HepG2 (cell line): ENCODE results near the gene OPA3. TPM values are rescaled to one million over a fixed set of nuclear protein-coding genes. Genes with fewer than 3 reads are reported as not detected.

Source experiments
- ARID5B ChIP-seq: IDR thresholded peaks from 2 replicates; pipeline ENCODE4 v1.4.0; 2020; ENCODE audit warnings: mild to moderate bottlenecking, missing genetic modification reagents
- BRF2 ChIP-seq: sonication (generic); formaldehyde crosslinking; IDR thresholded peaks from 2 replicates; pipeline ENCODE4 v1.8.1; 2022; ENCODE audit warnings: mild to moderate bottlenecking, missing genetic modification reagents
- CEBPZ ChIP-seq: IDR thresholded peaks from 2 replicates; pipeline ENCODE4 v1.6.1; 2012; ENCODE audit warnings: low read length, improper control_type of control experiment
- DNMT3B ChIP-seq: conservative IDR thresholded peaks from 2 replicates; pipeline ENCODE4 v1.6.1; 2016; ENCODE audit warnings: missing biosample characterization, control low read depth
- ELK4 ChIP-seq: sonication (generic); formaldehyde crosslinking; IDR thresholded peaks from 2 replicates; pipeline ENCODE4 v1.9.0; 2021; ENCODE audit warnings: missing genetic modification reagents, borderline replicate concordance
- FOXJ3 ChIP-seq: sonication (generic); formaldehyde crosslinking; IDR thresholded peaks from 2 replicates; pipeline ENCODE4 v1.4.0; 2020; ENCODE audit warnings: missing genetic modification reagents, mild to moderate bottlenecking, borderline replicate concordance
- NFYB ChIP-seq: sonication (generic); formaldehyde crosslinking; IDR thresholded peaks from 2 replicates; pipeline ENCODE4 v1.4.0; 2020; ENCODE audit warnings: missing genetic modification reagents
- POGZ ChIP-seq: sonication (generic); formaldehyde crosslinking; IDR thresholded peaks from 2 replicates; pipeline ENCODE4 v1.4.0; 2020; ENCODE audit warnings: mild to moderate bottlenecking, missing genetic modification reagents
- SRSF1 ChIP-seq: fragments of 200-400 bp; formaldehyde crosslinking; optimal IDR thresholded peaks from 2 replicates; pipeline ENCODE3; 2017; ENCODE audit warnings: mild to moderate bottlenecking, low read depth, low read length, moderate library complexity
- YY1 ChIP-seq: IDR thresholded peaks from 2 replicates; pipeline ENCODE4 v1.6.1; 2011; ENCODE audit warnings: low read length, low read depth, moderate library complexity, mild to moderate bottlenecking; ENCODE audit not compliant: insufficient read depth, insufficient replicate concordance
- ZBTB20 ChIP-seq: sonication (generic); formaldehyde crosslinking; IDR thresholded peaks from 2 replicates; pipeline ENCODE4 v1.8.1; 2023; ENCODE audit warnings: missing genetic modification reagents, low read depth, mild to moderate bottlenecking, borderline replicate concordance
- ZKSCAN1 ChIP-seq: fragments of 150-350 bp; IDR thresholded peaks from 2 replicates; pipeline ENCODE4 v1.6.1; 2014; ENCODE audit warnings: low read length
- ZNF292 ChIP-seq: sonication (generic); formaldehyde crosslinking; IDR thresholded peaks from 2 replicates; pipeline ENCODE4 v1.8.1; 2022; ENCODE audit warnings: mild to moderate bottlenecking, low read depth, missing genetic modification reagents, borderline replicate concordance
- ZNF468 ChIP-seq: sonication (generic); formaldehyde crosslinking; IDR thresholded peaks from 2 replicates; pipeline ENCODE4 v1.8.0; 2022; ENCODE audit warnings: mild to moderate bottlenecking, moderate library complexity, missing genetic modification reagents
- ZNF564 ChIP-seq: sonication (generic); formaldehyde crosslinking; IDR thresholded peaks from 2 replicates; pipeline ENCODE4 v1.8.1; 2023; ENCODE audit warnings: mild to moderate bottlenecking, missing genetic modification reagents
- ZSCAN9 ChIP-seq: IDR thresholded peaks from 2 replicates; pipeline ENCODE4 v1.6.1; 2016; ENCODE audit warnings: borderline replicate concordance
- polyA plus RNA-seq, 8 experiments: library from polyadenylated mRNA; depleted of rRNA in 3 of 8; stranded (reverse) in 7 of 8; unstranded in 1 of 8; fragments of >200 nt; fragmentation: Illumina TruSeq in 4 of 8; extraction: Trizol in 4 of 8; gene quantifications; 2 replicates each; pipeline versions ENCODE4 v1.2.1 to v1.2.3, GENCODE V29; 2011 to 2016; ENCODE audit warnings: low read depth in 4 of 8, missing spikeins in 1 of 8, mixed read lengths in 1 of 8; ENCODE audit not compliant: insufficient read depth in 1 of 8
- total RNA-seq, 5 experiments: library from RNA; depleted of rRNA; stranded (reverse); fragments of >200 nt; fragmentation: Illumina TruSeq; extraction: Trizol; gene quantifications; 2 replicates each; pipeline ENCODE4 v1.2.3, GENCODE V29; 2016; ENCODE audit warnings: low read depth in 1 of 5
- TF ChIP-seq, protein P1 (sequence below): sonication (generic); formaldehyde crosslinking; IDR thresholded peaks from 2 replicates; pipeline ENCODE4 v1.5.0; 2020; ENCODE audit warnings: mild to moderate bottlenecking, missing genetic modification reagents

Gene OPA3
- total and polyA plus RNA-seq, 2 of the 13 experiments (the other 11 are each of a cell fraction or from before 2014, with no cell fraction given) = 8.3 to 17.7 TPM

DNA sequence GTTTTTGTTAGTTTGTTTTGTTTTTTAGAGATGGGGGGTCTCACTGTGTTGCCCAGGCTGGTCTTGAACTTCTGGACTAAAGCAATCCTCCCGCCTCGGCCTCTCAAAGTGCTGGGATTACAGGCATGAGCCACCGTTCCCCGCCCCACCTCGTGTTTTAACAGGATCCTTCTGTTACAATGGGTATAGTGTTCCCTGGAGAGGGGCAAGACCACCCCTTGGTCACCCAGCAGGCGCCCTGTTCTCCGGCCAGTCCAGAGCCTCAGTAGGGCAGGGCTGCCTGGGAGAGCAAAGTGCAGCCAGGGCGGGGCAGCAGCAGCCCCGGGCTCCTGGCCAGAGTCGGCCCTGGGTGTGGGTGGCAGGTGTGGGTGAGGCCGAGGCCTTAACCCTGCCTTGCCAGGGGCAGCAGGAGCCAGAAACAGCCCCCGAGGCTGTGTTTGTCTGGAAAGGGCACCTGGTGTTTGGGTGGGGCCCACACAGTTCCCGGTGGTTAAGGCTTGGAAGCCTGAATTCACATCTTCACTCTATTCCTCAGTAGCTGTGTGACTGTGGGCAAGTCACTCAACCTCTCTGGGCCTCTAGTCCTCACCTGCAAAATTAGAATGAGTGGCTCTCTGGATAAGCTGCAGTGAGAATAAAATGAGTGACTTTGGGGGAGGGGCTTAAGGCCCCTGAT lies 70.1 kb downstream of the OPA3 start (continued):
- TF ChIP-seq ARID5B (CRISPR knock-in tag) (peak; percentile 61; the same call in 1 of the 2 replicates), ZBTB20 (CRISPR knock-in tag) (0 out of 2 replicates have a peak, but pooled peaks have one; percentile 54), POGZ (CRISPR knock-in tag) (peak; percentile 39; the same call in 1 of the 2 replicates), CEBPZ (no peak), ZSCAN9 (CRISPR knock-in tag) (no peak; the same call in 1 of the 2 replicates), DNMT3B (no peak), BRF2 (peak; percentile 25; the same call in 1 of the 2 replicates), ZNF564 (CRISPR knock-in tag) (0 out of 2 replicates have a peak, but pooled peaks have one; percentile 38), FOXJ3 (CRISPR knock-in tag) (peak; percentile 69; the same call in 1 of the 2 replicates), NFYB (CRISPR knock-in tag) (no peak), ZKSCAN1 (no peak), ZNF292 (peak; percentile 89), YY1 (peak; percentile 11), ZNF468 (CRISPR knock-in tag) (no peak), ELK4 (CRISPR knock-in tag) (no peak), SRSF1 (no peak)
- TF ChIP-seq, protein P1, sequence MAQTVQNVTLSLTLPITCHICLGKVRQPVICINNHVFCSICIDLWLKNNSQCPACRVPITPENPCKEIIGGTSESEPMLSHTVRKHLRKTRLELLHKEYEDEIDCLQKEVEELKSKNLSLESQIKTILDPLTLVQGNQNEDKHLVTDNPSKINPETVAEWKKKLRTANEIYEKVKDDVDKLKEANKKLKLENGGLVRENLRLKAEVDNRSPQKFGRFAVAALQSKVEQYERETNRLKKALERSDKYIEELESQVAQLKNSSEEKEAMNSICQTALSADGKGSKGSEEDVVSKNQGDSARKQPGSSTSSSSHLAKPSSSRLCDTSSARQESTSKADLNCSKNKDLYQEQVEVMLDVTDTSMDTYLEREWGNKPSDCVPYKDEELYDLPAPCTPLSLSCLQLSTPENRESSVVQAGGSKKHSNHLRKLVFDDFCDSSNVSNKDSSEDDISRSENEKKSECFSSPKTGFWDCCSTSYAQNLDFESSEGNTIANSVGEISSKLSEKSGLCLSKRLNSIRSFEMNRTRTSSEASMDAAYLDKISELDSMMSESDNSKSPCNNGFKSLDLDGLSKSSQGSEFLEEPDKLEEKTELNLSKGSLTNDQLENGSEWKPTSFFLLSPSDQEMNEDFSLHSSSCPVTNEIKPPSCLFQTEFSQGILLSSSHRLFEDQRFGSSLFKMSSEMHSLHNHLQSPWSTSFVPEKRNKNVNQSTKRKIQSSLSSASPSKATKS (CRISPR knock-in tag) = no peak
